GM21717 (cell line): ENCODE data around the gene TFIP11.

Source experiments
- ATAC-seq: cut with Tn5 transposase; IDR thresholded peaks from one replicate; pipeline ENCODE4 v1.9.1; 2021; ENCODE audit warnings: mild to moderate bottlenecking, moderate library complexity; ENCODE audit not compliant: unreplicated experiment

The TFIP11 gene

GRCh38 chr22:26508148-26508547 is 4.1 kb downstream of the TFIP11 start:
- ATAC-seq = no peak

GRCh38 chr22:26503758-26504157 is 8.5 kb downstream of the TFIP11 start:
- no peak for ATAC-seq

- no peak for ATAC-seq
Measured at GRCh38 chr22:26502688-26503561, 9.3 kb downstream of the TFIP11 start.

DNA sequence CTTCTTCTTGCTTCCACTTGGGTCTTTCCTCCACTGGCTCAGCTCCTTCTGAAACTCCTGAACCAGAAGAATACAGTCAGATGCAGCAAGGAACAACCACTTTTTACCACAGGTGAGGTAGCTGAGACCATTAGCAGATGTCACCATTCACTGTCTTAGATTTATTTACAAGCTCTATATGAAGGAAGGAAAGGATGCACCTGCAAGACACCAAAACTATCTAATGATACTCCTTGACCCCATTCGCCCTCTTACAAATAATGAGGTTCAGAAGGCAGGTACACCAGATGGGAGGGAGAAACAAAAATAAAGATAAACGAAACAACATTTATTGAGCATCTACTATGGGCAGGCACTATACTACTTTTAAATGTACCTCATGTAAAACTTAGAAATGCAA is 10.3 kb downstream of the TFIP11 start:
- ATAC-seq = no peak

DNA sequence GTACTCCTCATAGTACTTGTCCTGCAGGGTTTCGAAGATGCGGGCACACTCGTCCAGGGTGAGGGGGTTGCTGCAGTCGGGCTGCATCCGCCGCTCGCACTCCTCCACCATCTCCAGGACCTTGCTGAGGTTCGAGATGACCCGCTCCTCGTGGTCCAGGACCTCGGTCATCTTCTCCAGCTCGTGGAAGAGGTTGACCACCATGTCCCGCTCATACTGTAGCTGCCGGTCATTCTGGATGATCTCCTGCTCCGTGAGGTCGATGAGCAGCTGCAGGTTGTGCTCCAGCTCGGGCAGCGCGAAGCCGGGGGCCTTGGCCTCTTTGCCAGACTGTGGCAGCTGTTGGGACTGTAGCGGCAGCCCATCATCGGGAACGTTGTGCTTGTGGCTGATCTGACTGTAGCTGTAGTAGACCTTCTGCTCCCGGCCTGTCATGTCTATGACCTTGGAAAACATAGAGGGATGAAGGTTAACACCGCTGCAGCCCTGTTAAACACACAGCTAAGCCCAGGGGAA is 13.0 kb downstream of the TFIP11 start:
- no peak for ATAC-seq

DNA sequence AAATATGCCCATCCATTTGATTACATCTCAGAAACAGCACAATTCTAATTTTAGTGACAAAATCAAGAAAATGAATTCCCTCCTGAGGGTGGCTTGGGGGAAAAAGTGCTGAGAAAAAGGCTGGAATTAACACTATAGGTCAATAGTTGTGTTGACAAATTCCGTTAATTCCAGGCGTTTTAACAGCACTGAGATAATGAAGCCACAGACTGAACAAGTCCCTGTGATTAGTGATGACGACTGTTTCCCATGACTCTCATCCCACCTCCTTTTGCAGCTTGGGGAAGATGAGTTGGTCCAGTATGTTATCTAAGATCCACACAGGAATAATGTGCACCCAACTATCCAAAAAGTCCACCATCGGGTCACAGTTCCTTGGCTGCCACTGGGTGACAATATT is 15.8 kb downstream of the TFIP11 start:
- no peak for ATAC-seq

- no peak for ATAC-seq
Measured at GRCh38 chr22:26494506-26494905, 17.8 kb downstream of the TFIP11 start.

- no peak for ATAC-seq
Measured at GRCh38 chr22:26492220-26492619, 20.1 kb downstream of the TFIP11 start.

GRCh38 chr22:26489447-26490036 is 22.7 kb downstream of the TFIP11 start:
- no peak for ATAC-seq

DNA sequence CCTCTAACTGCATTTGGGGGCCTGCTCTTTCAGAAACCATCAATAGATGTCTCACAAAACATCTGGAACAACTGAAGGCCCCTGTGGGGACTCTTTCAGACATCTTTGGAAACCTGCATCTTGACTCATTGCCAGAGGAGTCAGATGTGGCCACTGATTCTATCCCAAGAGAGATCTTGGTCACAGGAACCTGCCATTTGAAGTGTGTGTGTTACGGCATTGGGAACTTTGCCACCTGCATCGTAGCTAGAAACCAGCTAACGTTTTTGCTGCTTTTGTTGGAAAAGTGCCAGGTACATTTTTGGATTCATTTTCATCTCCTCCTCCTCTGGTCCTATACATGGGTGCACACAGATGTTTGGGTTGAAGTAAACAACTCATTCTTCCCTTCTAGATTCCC is 24.3 kb downstream of the TFIP11 start:
- no peak for ATAC-seq

GRCh38 chr22:26486394-26486793 is 25.9 kb downstream of the TFIP11 start:
- ATAC-seq = no peak

GRCh38 chr22:26485806-26486390 is 26.4 kb downstream of the TFIP11 start:
- no peak for ATAC-seq

- ATAC-seq = no peak
Measured at GRCh38 chr22:26485013-26485412, 27.3 kb downstream of the TFIP11 start.

DNA sequence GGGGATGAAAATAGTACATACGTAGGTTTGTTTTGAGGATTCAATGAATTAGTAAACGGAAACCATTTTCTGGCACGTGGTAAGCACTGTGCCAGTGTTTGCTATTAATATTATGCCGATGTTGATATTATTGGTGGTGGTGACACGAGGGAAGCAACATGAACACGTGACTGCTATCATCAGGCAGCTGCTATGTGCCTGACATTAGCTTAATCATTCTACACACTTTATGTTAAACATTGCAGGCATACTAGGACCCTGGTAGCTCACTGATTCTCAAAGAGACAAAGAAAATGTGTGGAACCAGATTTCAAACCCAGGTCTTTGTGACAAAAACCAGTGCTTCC is 27.9 kb downstream of the TFIP11 start:
- no peak for ATAC-seq

DNA sequence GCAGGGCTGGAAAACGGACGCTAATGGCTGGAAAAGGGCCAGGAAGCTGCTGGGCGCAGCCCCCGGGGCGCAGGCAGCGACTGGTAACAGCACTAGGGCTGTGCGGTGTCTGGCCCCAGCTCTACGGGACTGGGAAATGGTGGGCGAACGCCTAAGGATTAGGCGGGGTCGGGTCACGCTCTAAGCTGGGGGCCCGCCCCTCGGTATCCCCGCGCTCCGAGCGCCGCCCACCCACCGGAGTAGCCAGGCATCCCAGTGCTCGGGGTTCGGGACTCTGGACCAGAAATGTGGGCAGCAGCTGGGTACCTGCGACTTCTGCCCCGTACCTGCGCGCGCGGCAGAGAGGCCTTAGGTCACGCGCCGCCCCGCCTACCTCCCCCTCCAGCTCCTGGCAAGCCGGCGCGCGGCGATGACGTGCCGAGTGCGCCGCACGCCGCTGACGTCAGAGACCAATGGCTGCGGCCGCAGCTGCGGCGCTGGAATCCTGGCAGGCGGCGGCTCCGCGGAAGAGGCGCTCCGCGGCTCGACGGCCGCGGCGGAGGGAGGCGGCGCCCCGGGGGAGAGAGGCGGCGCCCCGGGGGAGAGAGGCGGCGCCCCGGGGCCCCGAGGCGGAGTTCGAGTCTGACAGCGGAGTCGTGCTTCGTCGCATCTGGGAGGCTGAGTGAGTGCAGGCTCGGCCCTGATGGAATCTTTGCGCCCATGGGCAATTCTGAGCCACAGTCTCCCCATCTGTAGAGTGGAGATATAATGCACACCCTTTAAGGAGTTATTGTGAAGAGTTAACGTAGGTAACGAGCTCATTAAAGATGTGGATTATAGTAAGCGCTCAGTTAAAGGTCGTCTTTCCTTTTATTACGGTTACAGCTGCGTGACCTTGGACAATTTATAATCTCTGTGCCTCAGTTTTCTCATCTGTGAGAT is 28.6 kb downstream of the TFIP11 start, which contains the start of the genes HPS4 and SRRD:
Gene HPS4, minus strand, starts transcription at position 345 of the 921 bp plus-strand sequence. CDS start 2,021 bp downstream, outside the sequence.
Gene SRRD, plus strand, starts transcription at position 439 of the 921 bp plus-strand sequence. Its CDS starts 14 bp downstream, at position 453.
- peak; percentile 45 for ATAC-seq

DNA sequence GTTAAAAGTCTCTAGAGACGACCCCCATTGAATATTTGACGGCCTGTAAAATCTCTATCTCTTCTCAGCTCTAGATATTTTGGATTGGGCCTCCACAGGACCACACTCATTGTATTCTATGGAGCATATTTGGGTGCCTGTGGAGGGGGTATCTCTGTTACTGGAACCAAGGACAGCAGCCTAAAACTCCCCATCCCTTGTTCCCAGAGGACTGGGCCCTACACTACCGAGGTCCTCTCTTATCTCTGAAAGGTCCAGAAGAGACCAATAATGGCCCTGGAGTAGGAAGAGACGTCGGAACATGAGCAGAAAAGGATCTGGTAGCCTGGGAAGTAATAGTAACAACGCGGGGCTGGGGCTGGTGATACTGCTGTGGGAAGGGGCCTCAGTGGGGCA is 29.2 kb downstream of the TFIP11 start:
- ATAC-seq = no peak

GRCh38 chr22:26482161-26482560 is 30.1 kb downstream of the TFIP11 start:
- ATAC-seq = no peak

- ATAC-seq = no peak
Measured at GRCh38 chr22:26481694-26482093, 30.6 kb downstream of the TFIP11 start.

GRCh38 chr22:26481112-26481693 is 31.1 kb downstream of the TFIP11 start:
- ATAC-seq = no peak

DNA sequence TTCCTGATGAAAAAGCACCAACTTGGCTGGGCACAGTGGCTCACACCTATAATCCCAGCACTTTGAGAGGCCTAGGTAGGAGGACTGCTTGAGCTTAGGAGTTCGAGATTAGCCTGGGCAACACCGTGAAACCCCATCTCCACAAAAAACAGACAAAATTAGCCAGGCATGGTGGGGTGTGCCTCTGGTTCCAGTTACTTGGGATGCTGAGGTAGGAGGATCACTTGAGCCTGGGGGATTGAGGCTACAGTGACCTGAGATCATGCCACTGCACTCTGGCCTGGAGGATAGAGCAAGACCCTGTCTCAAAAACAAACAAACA is 31.7 kb downstream of the TFIP11 start:
- ATAC-seq = no peak
